ENCODE measurements around the gene FAM117A.

DNA sequence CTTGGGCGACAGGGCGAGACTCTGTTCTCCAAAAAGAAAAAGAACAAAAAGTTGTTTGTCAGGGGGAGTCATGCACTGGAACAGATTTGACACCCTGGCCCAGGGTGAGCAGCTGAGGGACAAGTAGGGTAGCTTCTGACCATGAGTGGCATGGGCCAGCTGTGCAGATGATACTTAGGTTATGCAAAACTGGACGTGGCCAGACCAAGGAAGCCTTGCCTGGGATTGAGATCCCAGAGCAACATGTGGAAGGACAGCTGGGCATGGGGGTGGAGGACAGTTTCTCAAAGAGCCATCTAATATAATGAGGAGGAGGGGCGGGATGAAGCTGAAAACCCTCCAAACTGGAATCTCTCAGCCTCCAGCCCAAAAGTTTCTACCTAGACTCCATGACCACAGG, 36.6 kb downstream of the FAM117A start:
- TF ChIP-seq, protein P1, sequence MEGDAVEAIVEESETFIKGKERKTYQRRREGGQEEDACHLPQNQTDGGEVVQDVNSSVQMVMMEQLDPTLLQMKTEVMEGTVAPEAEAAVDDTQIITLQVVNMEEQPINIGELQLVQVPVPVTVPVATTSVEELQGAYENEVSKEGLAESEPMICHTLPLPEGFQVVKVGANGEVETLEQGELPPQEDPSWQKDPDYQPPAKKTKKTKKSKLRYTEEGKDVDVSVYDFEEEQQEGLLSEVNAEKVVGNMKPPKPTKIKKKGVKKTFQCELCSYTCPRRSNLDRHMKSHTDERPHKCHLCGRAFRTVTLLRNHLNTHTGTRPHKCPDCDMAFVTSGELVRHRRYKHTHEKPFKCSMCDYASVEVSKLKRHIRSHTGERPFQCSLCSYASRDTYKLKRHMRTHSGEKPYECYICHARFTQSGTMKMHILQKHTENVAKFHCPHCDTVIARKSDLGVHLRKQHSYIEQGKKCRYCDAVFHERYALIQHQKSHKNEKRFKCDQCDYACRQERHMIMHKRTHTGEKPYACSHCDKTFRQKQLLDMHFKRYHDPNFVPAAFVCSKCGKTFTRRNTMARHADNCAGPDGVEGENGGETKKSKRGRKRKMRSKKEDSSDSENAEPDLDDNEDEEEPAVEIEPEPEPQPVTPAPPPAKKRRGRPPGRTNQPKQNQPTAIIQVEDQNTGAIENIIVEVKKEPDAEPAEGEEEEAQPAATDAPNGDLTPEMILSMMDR (conservative IDR thresholded peaks at IDR 0.05; ENCODE audit: low read depth, low read length), result no peak
- no peak for TF ChIP-seq EZH2 (IDR thresholded peaks at IDR 0.05; ENCODE audit: low read length, unreplicated experiment)

Data from PC-3 (cell line).